IMR-90 (cell line): ENCODE measurements around the gene JPH3. TPM values are rescaled to one million over a fixed set of nuclear protein-coding genes. Genes with fewer than 3 reads are reported as not detected.

Source experiments
- ATAC-seq: fragments of 200-7000 bp; cut with Tn5 transposase; 2 replicates; pipeline ENCODE4 v1.9.1; 2020; ENCODE audit warnings: low read depth, mild to moderate bottlenecking, moderate library complexity
- BruUV-seq: library from RNA; stranded (reverse); fragments of 400-500 nt; replicated peaks from 2 replicates; lab custom pipeline; 2021; lab: Mats Ljungman, UMichigan
- CTCF ChIA-PET: fragments of 300-600 bp; formaldehyde crosslinking; extraction: SDS; loops from one replicate; lab custom pipeline; 2021; ENCODE audit warnings: antibody characterized with exemption; lab: Yijun Ruan, JAX
- POLR2A ChIA-PET: fragments of 300-600 bp; sonication (Branson Sonifier 250); formaldehyde crosslinking; loops from one replicate; lab custom pipeline; 2022; ENCODE audit warnings: antibody characterized with exemption; ENCODE audit not compliant: unreplicated experiment; lab: Charles Lee
- DNase-seq: peaks from one replicate; pipeline ENCODE4 v3.0.0; 2013
- H2AFZ ChIP-seq: replicated peaks from 2 replicates; pipeline ENCODE3; 2013; ENCODE audit warnings: low read length, mild to moderate bottlenecking; ENCODE audit not compliant: poor library complexity
- H2AK5ac ChIP-seq: 2 replicates; pipeline ENCODE4 v1.6.1; 2013; ENCODE audit warnings: low read depth, low read length, inconsistent platforms
- H2AK9ac ChIP-seq: replicated peaks from 2 replicates; pipeline ENCODE3; 2013; ENCODE audit warnings: mild to moderate bottlenecking, low read depth, low read length, moderate library complexity; ENCODE audit not compliant: poor library complexity
- H2BK120ac ChIP-seq: 2 replicates; pipeline ENCODE4 v1.6.1; 2013; ENCODE audit warnings: low read depth, low read length, inconsistent platforms
- H2BK15ac ChIP-seq: 3 replicates; pipeline ENCODE4 v1.6.1; 2013; ENCODE audit warnings: low read depth, low read length, inconsistent platforms
- H2BK20ac ChIP-seq: 2 replicates; pipeline ENCODE4 v1.6.1; 2013; ENCODE audit warnings: low read depth, mild to moderate bottlenecking, inconsistent platforms, low read length, moderate library complexity
- H2BK5ac ChIP-seq: 2 replicates; pipeline ENCODE4 v1.6.1; 2013; ENCODE audit warnings: mild to moderate bottlenecking, low read depth, low read length, inconsistent platforms; ENCODE audit not compliant: poor library complexity, severe bottlenecking
- H3K14ac ChIP-seq: replicated peaks from 2 replicates; pipeline ENCODE4 v1.6.1; 2013; ENCODE audit warnings: low read depth, low read length, inconsistent platforms
- H3K18ac ChIP-seq: 2 replicates; pipeline ENCODE4 v1.6.1; 2013; ENCODE audit warnings: low read depth, low read length, control low read depth
- H3K23ac ChIP-seq: 2 replicates; pipeline ENCODE4 v1.6.1; 2013; ENCODE audit warnings: low read depth, low read length, inconsistent platforms
- H3K27ac ChIP-seq: 2 replicates; pipeline ENCODE4 v1.5.1; 2013; ENCODE audit warnings: mild to moderate bottlenecking, control low read depth, low read length; ENCODE audit not compliant: insufficient read depth
- H3K27me3 ChIP-seq: 2 replicates; pipeline ENCODE4 v1.6.1; 2013; ENCODE audit warnings: low read length; ENCODE audit not compliant: control insufficient read depth, insufficient read depth
- H3K36me3 ChIP-seq: 2 replicates; pipeline ENCODE4 v1.6.1; 2013; ENCODE audit warnings: low read length, mixed read lengths; ENCODE audit not compliant: control insufficient read depth, insufficient read depth
- H3K4ac ChIP-seq: 2 replicates; pipeline ENCODE4 v1.6.1; 2013; ENCODE audit warnings: low read depth, low read length, inconsistent platforms
- H3K4me1 ChIP-seq: 2 replicates; pipeline ENCODE4 v1.6.1; 2013; ENCODE audit warnings: low read length, mixed read lengths; ENCODE audit not compliant: control insufficient read depth, insufficient read depth
- H3K4me2 ChIP-seq: 2 replicates; pipeline ENCODE4 v1.6.1; 2013; ENCODE audit warnings: low read depth, mild to moderate bottlenecking, control low read depth, low read length, moderate library complexity
- H3K4me3 ChIP-seq: 2 replicates; pipeline ENCODE4 v1.5.1; 2013; ENCODE audit warnings: low read depth, mild to moderate bottlenecking, control low read depth, low read length, moderate library complexity; ENCODE audit not compliant: insufficient read depth
- H3K56ac ChIP-seq: 2 replicates; pipeline ENCODE4 v1.6.1; 2013; ENCODE audit warnings: low read length, inconsistent platforms; ENCODE audit not compliant: insufficient read depth; ENCODE audit errors: extremely low read depth
- H3K79me1 ChIP-seq, 2 experiments: 2 replicates each; pipeline ENCODE4 v1.6.1; 2013; ENCODE audit warnings: low read length in 2 of 2, inconsistent platforms in 1 of 2, low read depth in 1 of 2
- H3K9ac ChIP-seq: 2 replicates; pipeline ENCODE4 v1.6.1; 2013; ENCODE audit warnings: low read depth, low read length, control low read depth
- H3K9me1 ChIP-seq: 2 replicates; pipeline ENCODE4 v1.6.1; 2013; ENCODE audit warnings: low read length, inconsistent platforms; ENCODE audit not compliant: insufficient read depth
- H3K9me3 ChIP-seq: 2 replicates; pipeline ENCODE4 v1.6.1; 2013; ENCODE audit warnings: low read length; ENCODE audit not compliant: control insufficient read depth, insufficient read depth
- H4K20me1 ChIP-seq: 2 replicates; pipeline ENCODE4 v1.6.1; 2013; ENCODE audit warnings: low read length, inconsistent platforms; ENCODE audit not compliant: insufficient read depth
- H4K5ac ChIP-seq: 2 replicates; pipeline ENCODE4 v1.6.1; 2013; ENCODE audit warnings: mild to moderate bottlenecking, low read depth, low read length, control low read depth
- H4K8ac ChIP-seq, 2 experiments: 2 replicates each; pipeline ENCODE4 v1.6.1; 2013; ENCODE audit warnings: low read depth in 2 of 2, low read length in 2 of 2, control low read depth in 1 of 2, inconsistent platforms in 1 of 2
- H4K91ac ChIP-seq: 2 replicates; pipeline ENCODE4 v1.6.1; 2013; ENCODE audit warnings: low read depth, low read length, inconsistent platforms; ENCODE audit not compliant: insufficient read depth
- BHLHE40 ChIP-seq: fragments of 150-350 bp; IDR thresholded peaks from 2 replicates; pipeline ENCODE4 v1.6.1; 2016; ENCODE audit warnings: mild to moderate bottlenecking, low read depth, low read length
- CHD1 ChIP-seq: IDR thresholded peaks from 2 replicates; pipeline ENCODE4 v1.6.1; 2012; ENCODE audit warnings: low read depth, low read length, improper control_type of control experiment
- FOS ChIP-seq: fragments of 150-350 bp; IDR thresholded peaks from 2 replicates; pipeline ENCODE4 v1.6.1; 2016; ENCODE audit warnings: low read depth, low read length
- NFE2L2 ChIP-seq: fragments of 150-350 bp; IDR thresholded peaks from 2 replicates; pipeline ENCODE4 v1.6.1; 2016; ENCODE audit warnings: low read depth, mild to moderate bottlenecking, low read length
- USF2 ChIP-seq: fragments of 150-350 bp; IDR thresholded peaks from 2 replicates; pipeline ENCODE4 v1.6.1; 2017; ENCODE audit warnings: mild to moderate bottlenecking, antibody characterized with exemption, low read length, low read depth
- WGBS, 2 experiments: methylation state at CpG; one replicate each; pipeline versions ENCODE4 v1.1.5 to v1.1.7; 2013; ENCODE audit warnings: missing lambda C conversion rate in 2 of 2; ENCODE audit not compliant: insufficient read length in 1 of 2; ENCODE audit errors: extremely low coverage in 2 of 2; 5-methylcytosine and 5-hydroxymethylcytosine counted together
- dilution Hi-C: fragments of 300-500 bp; cut with HindIII; formaldehyde crosslinking; loops from one replicate; pipeline ENCODE4 v1.14.3; 2018; ENCODE audit warnings: low sequenced_read_pairs; ENCODE audit not compliant: unreplicated experiment
- in situ Hi-C: fragments of 300-500 bp; cut with MboI; formaldehyde crosslinking; loops from 3 replicates; pipeline ENCODE4 v1.14.3; 2019; ENCODE audit warnings: low sequenced_read_pairs, inconsistent platforms, mixed read lengths
- intact Hi-C: fragments of 100-400 bp; cut with micrococcal nuclease; formaldehyde crosslinking; loops from 2 replicates; pipeline ENCODE4 v1.10.0; 2022
- polyA plus RNA-seq, 3 experiments: library from polyadenylated mRNA; depleted of rRNA; stranded (reverse); fragments of >200 nt; gene quantifications; 2 replicates each; pipeline ENCODE4 v1.2.3, GENCODE V29; 2012; ENCODE audit warnings: low replicate concordance in 1 of 3
- total RNA-seq: library from RNA; depleted of rRNA; stranded (reverse); fragments of >200 nt; gene quantifications from 2 replicates; pipeline ENCODE4 v1.2.3, GENCODE V29; 2012

Gene JPH3
- total and polyA plus RNA-seq, 2 of the 4 experiments (the other 2 are of a cell fraction) = 0.03 TPM; not detected in 1

- intact Hi-C loops (no loop called here), in situ Hi-C loops (no loop called here), dilution Hi-C loops (no loop called here)
- no peak overlapping the region for H2AK5ac ChIP-seq
- H3K14ac ChIP-seq = no peak overlapping the region
- no peak overlapping the region for H2BK5ac ChIP-seq
- H3K23ac ChIP-seq = no peak overlapping the region
- no peak overlapping the region for H2BK120ac ChIP-seq
- POLR2A ChIA-PET = interaction anchor here (0.6 kb wide), 1 partner anchor 1696 kb away, joined by 13 read pairs; no protein-coding TSS in a partner anchor
- peaks cover 63% of the 10 kb centered on the region for H3K27me3 ChIP-seq
- H3K9me1 ChIP-seq = no peaks in the 10 kb centered on the region
- H3K36me3 ChIP-seq = no peaks in the 10 kb centered on the region
- H3K4me3 ChIP-seq = no peak overlapping the region
- no peak overlapping the region for H4K91ac ChIP-seq
- no peak overlapping the region for H2BK20ac ChIP-seq
- WGBS, 2 experiments = 43% methylated on average over 12 of the region's 26 CpGs; no CpG with 5 or more reads in 1 of the 2 experiments
- H3K18ac ChIP-seq = no peak overlapping the region
- H4K8ac ChIP-seq = no peak overlapping the region
- ATAC-seq (no peak), DNase-seq (no peak)
- CTCF ChIA-PET = no interaction called here
- H4K20me1 ChIP-seq = no peaks in the 10 kb centered on the region
- H3K9me3 ChIP-seq = no peaks in the 10 kb centered on the region
- no peak overlapping the region for H3K4me2 ChIP-seq
- H3K56ac ChIP-seq = no peak overlapping the region
- no peak for TF ChIP-seq BHLHE40
- no peak for TF ChIP-seq USF2
- no peak for TF ChIP-seq FOS
- no peak for TF ChIP-seq NFE2L2
- no peak for TF ChIP-seq CHD1
- H3K4ac ChIP-seq = no peak overlapping the region
- H3K4me1 ChIP-seq = no peaks in the 10 kb centered on the region
- H2AFZ ChIP-seq = no peak overlapping the region
- no peaks in the 10 kb centered on the region for H3K79me1 ChIP-seq
- BruUV-seq = no TSS peak
- H2AK9ac ChIP-seq = no peak overlapping the region
- no peak overlapping the region for H3K9ac ChIP-seq
- H4K5ac ChIP-seq = no peak overlapping the region
- no peak overlapping the region for H2BK15ac ChIP-seq
- no peak overlapping the region for H3K27ac ChIP-seq
These were observed 17.3 kb downstream of the JPH3 start for GRCh38 chr16:87619360-87620200.
